Daoy (cell line): ENCODE data around the gene BDP1. TPM values are rescaled to one million over a fixed set of nuclear protein-coding genes. Genes with fewer than 3 reads are reported as not detected.
"Not testable (repeated sequence)": the region's sequence is repeated elsewhere in the genome, so short reads cannot be mapped to it uniquely, and the experiment has no call there.

Experiments used
- DNase-seq: peaks from one replicate; pipeline ENCODE4 v3.0.0-alpha.2; 2015; ENCODE audit warnings: low read depth
- total RNA-seq: library from RNA; depleted of rRNA; stranded (reverse); fragments of >200 nt; shearing (Covaris generic); gene quantifications from 2 replicates; pipeline ENCODE4 v1.2.3, GENCODE V29; 2014

Gene BDP1
- total RNA-seq, 1 experiment from 2014 or later, result 20.5 TPM

DNA sequence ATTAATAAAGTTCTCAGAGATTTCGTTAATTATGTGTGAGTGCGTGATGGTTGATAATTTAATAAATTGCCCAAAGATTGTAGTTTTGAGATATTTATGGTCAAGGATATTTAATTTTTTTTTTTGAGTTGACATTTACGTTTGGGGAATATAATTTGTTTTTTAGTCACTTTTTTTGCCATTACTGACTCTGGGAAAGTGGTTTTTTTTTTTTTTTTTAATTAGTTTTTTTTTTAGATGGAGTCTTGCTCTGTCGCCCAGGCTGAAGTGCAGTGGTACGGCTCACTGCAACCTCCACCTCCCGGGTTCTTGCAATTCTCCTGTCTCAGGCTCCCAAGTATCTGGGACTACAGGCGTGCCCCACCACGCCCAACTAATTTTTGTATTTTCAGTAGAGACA is 1.7 kb downstream of the BDP1 start:
- no peak for DNase-seq

DNA sequence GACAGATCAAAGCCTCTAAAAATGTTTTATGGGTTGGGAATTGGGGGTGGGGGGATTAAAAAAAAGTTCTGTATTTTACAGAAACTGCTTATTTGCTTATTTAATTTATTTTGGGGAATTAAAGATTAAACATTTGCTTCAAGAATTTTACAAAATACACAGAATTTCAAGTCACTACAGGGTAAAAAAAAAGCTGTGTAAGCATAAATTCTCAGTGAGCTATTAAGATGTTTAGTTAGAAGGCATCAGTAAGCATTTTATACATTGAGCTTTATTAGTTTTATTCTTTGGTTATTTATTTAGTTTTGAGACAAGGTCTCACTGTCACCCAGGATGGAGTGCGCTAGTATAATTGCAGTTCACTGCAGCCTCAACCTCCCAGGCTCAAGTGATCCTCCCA is 5.2 kb downstream of the BDP1 start:
- DNase-seq, result no peak

DNA sequence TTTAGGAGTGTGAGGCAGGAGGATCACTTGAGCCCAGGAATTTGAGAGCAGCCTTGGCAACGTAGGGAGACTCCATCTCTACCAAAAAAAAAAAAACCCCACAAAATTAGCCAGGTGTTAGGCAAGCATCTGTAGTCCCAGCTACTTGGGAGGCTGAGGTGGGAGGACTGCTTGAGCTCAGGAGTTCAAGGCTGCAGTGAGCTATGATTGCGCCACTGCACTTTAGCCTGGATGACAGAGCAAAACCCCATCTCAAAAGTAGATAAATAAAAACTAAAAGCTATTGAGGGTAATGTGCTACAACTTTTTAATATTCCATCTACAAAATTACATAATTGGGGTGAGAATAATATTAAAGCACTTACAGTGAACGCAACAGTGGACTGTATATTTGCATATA is 5.9 kb downstream of the BDP1 start:
- no peak for DNase-seq

DNA sequence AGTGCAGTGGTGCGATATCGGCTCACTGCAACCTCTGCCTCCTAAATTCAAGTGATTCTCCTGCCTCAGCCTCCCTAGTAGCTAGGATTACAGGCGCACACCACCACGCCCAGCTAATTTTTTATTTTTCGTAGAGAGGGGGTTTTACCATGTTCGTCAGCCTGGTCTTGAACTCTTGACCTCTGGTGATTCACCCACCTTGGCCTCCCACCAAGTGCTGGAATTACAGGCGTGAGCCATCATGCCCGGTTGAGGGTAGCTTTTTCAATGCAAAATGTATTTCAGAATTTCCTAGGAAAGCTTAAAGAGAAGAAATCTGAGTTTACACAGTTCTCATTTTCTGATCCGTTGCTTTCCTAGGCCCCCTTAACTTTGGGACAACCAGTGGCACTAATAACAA is 15.7 kb downstream of the BDP1 start:
- peak; percentile 79 for DNase-seq

DNA sequence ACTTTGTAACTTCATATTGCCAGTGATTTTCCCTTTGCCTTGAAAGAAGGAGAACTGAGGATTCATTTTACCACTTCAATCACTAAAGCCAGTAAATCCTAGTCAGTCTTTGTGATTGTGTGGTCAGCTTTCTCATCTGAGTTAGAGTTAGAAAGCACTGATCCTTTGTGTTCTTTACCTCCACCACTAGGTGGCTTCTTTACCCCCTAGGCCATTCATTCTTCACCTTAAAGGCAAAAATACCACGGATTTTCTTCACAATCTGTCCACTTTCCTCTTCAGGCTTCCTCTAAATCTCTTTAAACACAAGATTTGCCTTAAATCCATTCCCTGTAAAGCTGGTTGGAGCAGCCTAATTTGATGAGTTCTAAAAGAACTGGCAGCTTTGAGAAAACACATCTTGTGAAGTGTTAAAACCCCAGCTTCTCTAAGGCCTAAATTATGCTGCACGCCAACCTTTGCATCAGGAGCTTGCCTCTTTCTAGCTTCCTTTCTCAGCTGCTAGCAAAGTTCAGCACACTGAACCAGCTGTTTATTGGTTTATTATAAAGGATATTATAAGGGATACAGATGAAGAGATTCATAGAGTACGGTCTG is 20.4 kb downstream of the BDP1 start:
- DNase-seq, result no peak

DNA sequence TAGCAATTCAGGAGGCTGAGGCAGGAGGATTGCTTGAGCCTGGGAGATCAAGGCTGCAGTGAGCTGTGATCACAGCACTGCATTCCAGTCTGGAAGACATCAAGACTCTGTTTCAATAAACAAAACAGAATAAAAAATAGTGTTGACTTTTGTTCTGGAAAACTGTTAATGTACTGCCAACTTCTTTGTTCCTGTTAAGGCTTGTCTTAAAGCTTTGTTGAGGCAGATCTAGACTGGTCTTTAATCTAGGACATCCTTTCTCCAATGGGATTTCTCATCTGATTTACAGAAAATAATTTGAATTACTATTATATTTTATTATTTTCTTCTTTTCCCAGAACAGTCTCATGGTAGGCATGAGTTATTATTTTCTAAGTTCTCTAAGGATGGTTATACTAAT is 26.0 kb downstream of the BDP1 start:
- no peak for DNase-seq

DNA sequence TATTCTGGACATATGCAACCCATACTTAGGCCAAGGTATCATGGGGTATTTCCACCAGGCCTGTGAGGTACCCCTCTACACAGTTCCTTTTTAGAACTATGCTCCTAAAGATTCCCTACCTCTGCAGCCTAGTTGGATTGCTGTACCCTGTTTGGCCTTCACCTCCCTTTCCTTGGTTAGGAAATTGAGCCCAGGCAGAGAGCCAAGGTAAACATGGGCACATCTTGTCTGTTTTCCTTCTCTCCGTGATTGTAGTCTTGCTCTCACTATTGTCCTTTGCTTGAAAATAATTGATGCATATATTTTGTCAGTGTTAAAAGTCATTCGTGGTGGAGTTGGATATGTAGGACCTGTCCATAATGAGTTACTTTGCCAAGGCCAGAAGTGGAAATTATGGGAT is 26.7 kb downstream of the BDP1 start:
- peak; percentile 53 for DNase-seq

DNA sequence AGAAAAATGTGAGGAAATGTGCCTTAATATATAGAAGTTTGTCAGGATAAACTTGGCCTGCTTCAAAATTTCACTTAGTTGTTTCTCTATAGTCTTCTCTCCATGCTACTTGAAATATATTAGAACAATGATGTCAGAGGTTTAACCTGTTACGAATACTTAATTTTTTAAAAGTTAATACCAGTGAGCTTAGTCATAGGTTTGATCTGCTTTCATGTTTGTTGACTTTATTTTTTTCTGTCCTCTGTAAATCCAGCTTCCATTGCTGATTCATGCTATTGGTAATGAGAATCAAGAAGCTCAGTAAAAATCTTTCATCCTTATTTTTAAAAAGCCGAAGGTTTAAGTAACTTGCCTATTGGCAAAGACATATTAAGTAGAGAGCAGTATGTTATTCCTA is 27.9 kb downstream of the BDP1 start:
- peak; percentile 29 for DNase-seq

DNA sequence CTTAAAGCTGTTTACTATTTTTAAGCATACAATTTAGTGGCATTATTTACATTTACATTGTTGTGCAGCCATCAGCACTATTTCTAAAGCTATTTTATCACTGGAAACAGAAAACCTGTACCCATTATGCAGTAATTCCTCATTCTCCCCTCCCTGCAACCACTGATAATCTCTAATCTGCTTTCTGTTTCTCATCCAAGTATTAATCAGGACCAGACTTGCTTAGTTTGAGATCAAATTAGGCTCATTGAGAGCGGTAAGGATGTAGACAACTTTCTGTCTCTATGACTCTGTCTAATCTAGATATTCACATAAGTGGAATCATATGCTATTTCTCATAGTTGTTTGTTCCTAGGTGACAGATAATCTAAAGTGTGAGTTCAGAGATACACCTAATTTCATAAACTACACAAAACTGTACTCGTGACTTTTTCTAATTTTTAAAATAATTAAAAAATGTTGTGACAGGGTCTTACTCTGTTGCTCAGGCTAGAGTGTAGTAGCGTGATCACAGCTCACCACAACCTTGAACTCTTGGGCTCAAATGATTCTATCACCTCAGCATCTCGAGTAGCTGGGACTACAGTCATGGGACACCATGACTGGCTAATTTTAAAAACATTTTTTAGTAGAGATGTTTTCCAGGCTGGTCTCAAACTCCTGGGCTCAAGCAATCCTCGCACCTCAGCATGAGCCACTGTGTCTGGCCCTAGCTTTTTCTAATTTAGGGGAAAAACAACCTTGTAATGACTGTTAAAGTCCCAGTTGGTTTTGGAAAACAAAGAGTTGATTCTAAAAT is 37.6 kb downstream of the BDP1 start:
- no peak for DNase-seq

DNA sequence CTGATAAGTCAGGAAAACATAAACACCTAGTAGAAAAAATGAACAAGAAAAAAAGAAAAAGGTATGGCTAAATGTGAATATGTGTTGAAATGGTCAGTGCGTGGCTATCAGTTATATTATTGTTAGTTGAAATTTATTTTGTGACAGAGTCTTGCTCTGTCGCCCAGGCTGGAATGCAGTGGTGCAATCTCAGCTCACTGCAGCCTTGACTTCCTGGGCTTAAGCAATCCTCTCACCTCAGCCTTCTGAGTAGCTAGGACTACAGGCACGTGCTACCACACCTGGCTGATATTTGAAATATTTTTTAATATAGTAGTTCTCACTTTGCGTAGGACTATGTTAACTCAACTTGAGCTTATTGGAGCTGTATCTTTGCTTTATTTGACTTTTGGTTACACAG is 38.8 kb downstream of the BDP1 start:
- not testable (repeated sequence) for DNase-seq

DNA sequence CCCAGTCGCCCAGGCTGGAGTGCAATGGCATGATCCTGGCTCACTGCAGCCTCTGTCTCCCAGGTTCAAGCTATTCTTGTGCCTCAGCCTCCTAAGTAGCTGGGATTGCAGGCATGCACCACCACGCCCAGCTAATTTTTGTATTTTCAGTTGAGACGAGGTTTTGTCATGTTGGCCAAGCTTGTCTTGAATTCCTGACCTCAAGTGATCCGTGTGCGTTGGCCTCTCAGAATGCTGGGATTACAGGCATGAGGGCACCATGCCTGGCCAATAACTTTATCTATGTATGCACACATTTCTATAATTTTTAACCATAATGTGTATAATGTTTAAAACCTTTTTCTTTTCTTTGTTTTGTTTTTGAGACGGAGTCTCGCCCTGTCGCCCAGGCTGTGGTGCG is 43.3 kb downstream of the BDP1 start:
- DNase-seq, result not testable (repeated sequence)

DNA sequence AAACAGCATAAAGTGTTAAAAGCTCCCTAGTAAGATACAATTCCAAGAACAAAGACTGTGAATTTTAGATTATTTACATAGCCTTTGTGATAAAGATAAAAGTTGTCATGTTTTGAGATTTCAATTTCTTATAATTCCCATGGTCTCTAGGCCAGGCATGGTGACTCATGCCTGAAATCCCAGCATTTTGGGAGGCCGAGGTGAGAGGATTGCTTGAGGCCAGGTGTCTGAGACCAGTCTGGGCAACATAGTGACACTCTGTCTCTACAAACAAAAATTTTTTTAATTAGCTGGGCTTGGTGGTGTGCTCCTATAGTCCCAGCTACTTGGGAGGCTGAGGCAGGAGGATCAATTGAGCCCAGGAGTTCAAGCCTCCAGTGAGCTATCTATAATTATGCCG is 48.1 kb downstream of the BDP1 start:
- DNase-seq, result no peak

DNA sequence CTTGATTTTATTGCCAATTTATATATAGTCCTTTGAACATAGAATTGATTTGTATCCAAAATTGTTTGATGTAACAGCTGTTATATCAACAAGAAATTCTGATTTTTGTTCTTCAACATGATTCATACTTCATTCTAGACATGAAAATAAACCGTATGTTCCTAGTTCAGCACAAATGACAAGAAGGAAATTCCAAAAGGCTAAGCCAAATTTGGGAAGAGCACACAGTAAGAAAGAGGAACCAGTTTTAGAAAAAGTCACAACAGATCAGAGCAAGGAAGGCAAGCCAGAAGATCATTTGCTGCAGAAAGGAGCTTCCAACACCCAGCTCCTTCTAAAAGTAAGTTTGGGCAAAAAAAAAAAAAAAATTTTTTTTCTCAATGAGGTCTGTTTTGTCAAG is 66.7 kb downstream of the BDP1 start:
- DNase-seq, result no peak

DNA sequence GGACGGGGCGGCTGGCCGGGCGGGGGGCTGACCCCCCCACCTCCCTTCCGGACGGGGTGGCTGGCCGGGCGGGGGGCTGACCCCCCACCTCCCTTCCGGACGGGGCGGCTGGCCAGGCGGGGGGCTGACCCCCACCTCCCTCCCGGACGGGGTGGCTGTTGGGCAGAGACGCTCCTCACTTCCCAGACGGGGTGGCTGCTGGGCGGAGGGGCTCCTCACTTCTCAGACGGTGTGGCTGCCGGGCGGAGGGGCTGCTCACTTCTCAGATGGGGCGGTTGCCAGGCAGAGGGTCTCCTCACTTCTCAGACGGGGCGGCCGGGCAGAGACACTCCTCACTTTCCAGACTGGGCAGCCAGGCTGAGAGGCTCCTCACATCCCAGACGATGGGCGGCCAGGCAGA is 70.2 kb downstream of the BDP1 start:
- not testable (repeated sequence) for DNase-seq

DNA sequence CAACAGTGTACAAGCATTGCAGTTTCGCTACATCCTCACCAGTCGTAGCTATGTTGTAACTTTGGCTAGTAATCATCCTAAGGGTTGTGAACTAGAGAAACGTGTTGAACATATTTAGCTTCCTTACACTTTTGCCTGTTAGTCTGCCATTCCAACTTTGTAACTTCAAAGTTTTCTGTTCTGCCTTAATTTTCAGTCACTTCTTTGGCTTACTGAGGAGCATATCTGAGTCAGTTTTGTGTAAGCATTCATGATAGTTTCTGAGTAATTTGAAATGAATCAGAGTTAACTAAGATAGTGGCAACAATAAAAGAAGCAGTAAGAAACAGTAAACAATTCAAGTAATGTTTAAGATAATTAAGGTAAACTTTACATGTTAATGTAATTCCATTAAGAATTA is 72.8 kb downstream of the BDP1 start:
- DNase-seq, result no peak

DNA sequence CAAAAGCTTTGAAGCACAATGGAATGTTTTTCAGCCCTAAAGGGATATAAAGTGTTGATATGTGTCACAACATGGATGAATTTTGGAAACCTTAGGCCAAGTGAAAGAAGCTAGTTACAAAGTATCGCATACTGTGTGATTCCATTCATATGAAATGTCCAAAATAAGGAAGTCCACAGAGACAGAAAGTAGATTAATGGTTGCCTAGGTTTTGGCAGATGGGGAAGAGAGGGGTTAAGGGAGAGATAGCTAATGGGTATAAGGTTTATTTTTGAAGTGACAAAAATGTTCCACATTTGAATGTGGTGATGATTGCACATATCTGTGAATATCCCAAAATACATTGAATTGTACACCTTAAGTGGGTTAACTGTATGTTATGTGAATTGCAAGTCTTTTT is 74.2 kb downstream of the BDP1 start:
- DNase-seq, result no peak

DNA sequence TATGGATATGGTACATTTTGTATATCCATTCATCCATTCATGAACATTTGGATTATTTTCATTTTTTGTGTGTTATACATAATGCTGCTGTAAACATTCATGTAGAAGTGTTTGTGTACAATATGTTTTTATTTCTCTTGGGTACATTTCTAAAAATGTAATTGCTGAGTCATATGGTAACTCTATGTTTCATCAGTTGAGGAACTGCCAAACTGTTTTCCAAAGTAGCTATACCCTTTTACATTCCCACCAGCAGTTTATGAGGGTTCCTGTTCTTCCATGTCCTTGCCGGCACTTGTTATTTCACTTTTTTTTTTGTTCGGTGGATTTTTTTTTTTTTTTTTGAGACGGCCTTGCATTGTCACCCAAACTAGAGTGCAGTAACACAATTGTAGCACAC is 77.7 kb downstream of the BDP1 start:
- DNase-seq, result no peak

DNA sequence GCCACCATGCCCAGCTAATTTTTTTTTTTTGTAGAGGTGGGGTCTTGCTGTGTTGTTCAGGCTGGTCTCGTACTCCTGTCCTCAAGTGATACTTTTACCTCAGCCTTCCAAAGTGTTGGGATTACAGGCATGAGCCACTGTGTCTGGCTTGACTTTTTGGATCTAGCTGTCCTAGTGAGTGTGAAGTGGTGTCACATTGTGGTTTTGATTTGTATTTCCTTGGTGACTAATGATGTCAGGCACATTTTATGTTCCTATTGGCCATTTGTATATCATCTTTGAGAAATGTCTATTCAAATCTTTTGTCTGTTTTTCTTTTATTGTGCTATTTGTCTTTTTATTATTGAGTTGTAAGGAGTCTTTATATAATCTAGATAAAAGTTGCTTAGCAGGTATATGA is 78.2 kb downstream of the BDP1 start:
- DNase-seq, result peak; percentile 17

DNA sequence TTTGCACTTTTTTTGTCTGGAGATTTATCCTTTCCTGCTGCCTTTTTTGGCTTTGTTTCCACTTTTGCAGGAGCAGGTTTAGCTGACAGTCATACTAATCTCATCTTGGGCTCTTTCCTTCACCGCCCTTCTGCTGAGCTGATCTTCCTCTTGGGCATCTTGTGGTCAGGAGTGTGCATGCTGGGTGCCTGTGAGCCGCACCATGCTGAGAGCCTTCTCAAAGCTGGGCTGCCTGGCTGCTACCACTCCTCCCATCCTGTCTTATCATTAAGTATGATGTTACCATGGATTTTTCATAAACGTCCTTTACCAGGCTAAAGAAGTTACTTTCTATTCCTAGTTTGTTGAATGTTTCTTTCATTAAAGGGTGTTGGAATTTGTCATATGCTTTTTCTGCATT is 82.2 kb downstream of the BDP1 start:
- no peak for DNase-seq

DNA sequence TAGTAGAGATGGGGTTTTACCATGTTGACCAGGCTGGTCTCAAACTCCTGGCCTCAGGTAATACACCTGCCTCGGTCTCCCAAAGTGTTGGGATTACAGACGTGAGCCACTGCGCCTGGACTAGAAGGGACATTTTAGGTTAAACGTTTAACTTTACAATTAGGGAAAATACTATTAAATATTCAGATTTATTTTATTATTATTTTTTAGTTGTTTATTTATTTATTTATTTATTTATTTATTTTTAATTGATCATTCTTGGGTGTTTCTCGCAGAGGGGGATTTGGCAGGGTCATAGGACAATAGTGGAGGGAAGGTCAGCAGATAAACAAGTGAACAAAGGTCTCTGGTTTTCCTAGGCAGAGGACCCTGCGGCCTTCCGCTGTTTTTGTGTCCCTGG is 95.4 kb downstream of the BDP1 start:
- DNase-seq, result not testable (repeated sequence)

DNA sequence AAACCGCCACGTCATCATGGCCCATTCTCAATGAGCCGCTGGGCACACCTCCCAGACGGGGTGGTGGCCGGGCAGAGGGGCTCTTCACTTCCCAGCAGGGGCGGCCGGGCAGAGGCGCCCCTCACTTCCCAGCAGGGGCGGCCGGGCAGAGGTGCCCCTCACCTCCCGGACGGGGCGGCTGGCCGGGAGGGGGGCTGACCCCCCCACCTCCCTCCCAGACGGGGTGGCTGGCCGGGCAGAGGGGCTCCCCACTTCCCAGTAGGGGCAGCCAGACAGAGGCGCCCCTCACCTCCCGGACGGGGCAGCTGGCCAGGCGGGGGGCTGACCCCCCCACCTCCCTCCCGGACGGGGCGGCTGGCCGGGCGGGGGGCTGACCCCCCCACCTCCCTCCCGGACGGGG is 96.1 kb downstream of the BDP1 start:
- DNase-seq, result not testable (repeated sequence)

DNA sequence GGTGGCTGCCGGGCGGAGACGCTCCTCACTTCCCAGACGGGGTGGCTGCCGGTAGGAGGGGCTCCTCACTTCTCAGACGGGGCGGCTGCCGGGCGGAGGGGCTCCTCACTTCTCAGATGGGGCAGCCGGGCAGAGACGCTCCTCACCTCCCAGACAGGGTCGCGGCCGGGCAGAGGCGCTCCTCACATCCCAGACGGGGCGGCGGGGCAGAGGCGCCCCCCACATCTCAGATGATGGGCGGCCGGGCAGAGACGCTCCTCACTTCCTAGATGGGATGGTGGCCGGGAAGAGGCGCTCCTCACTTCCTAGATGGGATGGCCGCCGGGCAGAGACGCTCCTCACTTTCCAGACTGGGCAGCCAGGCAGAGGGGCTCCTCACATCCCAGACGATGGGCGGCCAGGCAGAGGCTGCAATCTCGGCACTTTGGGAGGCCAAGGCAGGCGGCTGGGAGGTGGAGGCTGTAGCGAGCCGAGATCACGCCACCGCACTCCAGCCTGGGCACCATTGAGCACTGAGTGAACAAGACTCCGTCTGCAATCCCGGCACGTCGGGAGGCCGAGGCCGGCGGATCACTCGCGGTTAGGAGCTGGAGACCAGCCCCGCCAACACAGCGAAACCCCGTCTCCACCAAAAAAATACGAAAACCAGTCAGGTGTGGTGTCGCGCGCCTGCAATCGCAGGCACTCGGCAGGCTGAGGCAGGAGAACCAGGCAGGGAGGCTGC is 96.7 kb downstream of the BDP1 start:
- DNase-seq, result not testable (repeated sequence)

DNA sequence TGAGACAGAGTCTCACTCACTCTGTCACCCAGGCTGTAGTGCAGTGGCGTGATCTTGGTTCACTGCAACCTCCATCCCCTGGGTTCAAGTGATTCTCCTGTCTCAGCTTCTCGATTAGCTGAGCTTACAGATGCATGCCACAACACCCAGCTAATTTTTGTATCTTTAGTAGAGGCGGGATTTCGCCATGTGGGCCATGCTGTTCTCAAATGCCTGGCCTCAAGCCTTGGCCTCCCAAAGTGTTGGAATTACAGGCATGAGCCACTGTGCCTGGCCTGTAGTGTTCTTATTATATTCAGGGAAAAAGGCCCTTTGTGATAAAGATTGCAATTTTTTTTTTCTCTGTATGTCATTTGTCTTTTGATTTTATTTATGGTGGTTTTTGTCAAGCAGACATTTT is 107.7 kb downstream of the BDP1 start:
- no peak for DNase-seq
